GM19193 (cell line): ENCODE measurements around the gene MANBA.

Experiments
- POLR2A ChIP-seq: IDR thresholded peaks from 4 replicates; pipeline ENCODE4 v1.6.1; 2011; ENCODE audit not compliant: insufficient read depth, insufficient read length; ENCODE audit errors: extremely low read depth

Gene MANBA

GRCh38 chr4:102760645-102761295 is at the start of gene MANBA:
Gene MANBA (minus strand): TSS chr4:102760968. CDS start chr4:102760894, 74 bp downstream.
- peak; percentile 88 for TF ChIP-seq POLR2A

GRCh38 chr4:102809691-102810090 is 48.9 kb upstream of the MANBA start:
- TF ChIP-seq POLR2A = no peak

- no peak for TF ChIP-seq POLR2A
Measured at GRCh38 chr4:102809190-102809589, 48.4 kb upstream of the MANBA start.

- TF ChIP-seq POLR2A = no peak
Measured at GRCh38 chr4:102808009-102808408, 47.2 kb upstream of the MANBA start.

- TF ChIP-seq POLR2A = no peak
Measured at GRCh38 chr4:102807345-102807744, 46.6 kb upstream of the MANBA start.

GRCh38 chr4:102799816-102800215 is 39.0 kb upstream of the MANBA start:
- TF ChIP-seq POLR2A = no peak

- no peak for TF ChIP-seq POLR2A
Measured at GRCh38 chr4:102794999-102795398, 34.2 kb upstream of the MANBA start.

- no peak for TF ChIP-seq POLR2A
Measured at GRCh38 chr4:102792361-102792936, 31.7 kb upstream of the MANBA start.

GRCh38 chr4:102791318-102791835 is 30.6 kb upstream of the MANBA start:
- no peak for TF ChIP-seq POLR2A

GRCh38 chr4:102789317-102789717 is 28.5 kb upstream of the MANBA start:
- no peak for TF ChIP-seq POLR2A

- no peak for TF ChIP-seq POLR2A
Measured at GRCh38 chr4:102787944-102788343, 27.2 kb upstream of the MANBA start.

- TF ChIP-seq POLR2A = no peak
Measured at GRCh38 chr4:102787096-102787881, 26.5 kb upstream of the MANBA start.

- no peak for TF ChIP-seq POLR2A
Measured at GRCh38 chr4:102786279-102786678, 25.5 kb upstream of the MANBA start.

GRCh38 chr4:102783006-102783405 is 22.2 kb upstream of the MANBA start:
- TF ChIP-seq POLR2A = no peak

GRCh38 chr4:102781570-102781969 is 20.8 kb upstream of the MANBA start:
- TF ChIP-seq POLR2A = no peak
